Measurements from ENCODE around the gene OR4K14. TPM values are rescaled to one million over a fixed set of nuclear protein-coding genes. Genes with fewer than 3 reads are reported as not detected.
"Not testable (repeated sequence)": the region's sequence is repeated elsewhere in the genome, so short reads cannot be mapped to it uniquely, and the experiment has no call there.

Gene OR4K14
- total RNA-seq, 4 donors from 2014 or later: not detected

GRCh38 chr14:19974844-19975243 is 44.3 kb downstream of the OR4K14 start:
- H3K27me3 ChIP-seq: no peaks in the 10 kb centered on the region
- no peak overlapping the region for H3K27ac ChIP-seq
- TF ChIP-seq EP300 (IDR thresholded peaks at IDR 0.05; ENCODE audit: low read depth) (no peak), POLR2A (IDR thresholded peaks at IDR 0.05) (no peak), CTCF (IDR thresholded peaks at IDR 0.05) (no peak), POLR2AphosphoS5 (IDR thresholded peaks at IDR 0.05) (no peak)
- no peak overlapping the region for H3K4me3 ChIP-seq
- H3K4me1 ChIP-seq: no peaks in the 10 kb centered on the region
- DNase-seq: no peak
- intact Hi-C loops (cut with DNase I; ENCODE audit: low total_unique reads): no loop called here
- WGBS, 2 donors (ENCODE audit: low coverage in 1 of 2): 73 to 79% methylated on average over 1 of the region's 1 CpG
- no peaks in the 10 kb centered on the region for H3K9me3 ChIP-seq
- H3K36me3 ChIP-seq: no peaks in the 10 kb centered on the region
- in situ Hi-C loops (cut with MboI; ENCODE audit: low pct_ligation_motif_present in 1 of 4, low pct_unique_long_range_greater_than_20kb in 1 of 4, low sequenced_read_pairs in 3 of 4): no loop called here

GRCh38 chr14:19969735-19970134 is 49.4 kb downstream of the OR4K14 start:
- H3K4me3 ChIP-seq; DNase-seq; H3K4me1 ChIP-seq; H3K9me3 ChIP-seq; H3K27me3 ChIP-seq; intact Hi-C loops (cut with DNase I; ENCODE audit: low total_unique reads); H3K36me3 ChIP-seq; in situ Hi-C loops (cut with MboI; ENCODE audit: low pct_ligation_motif_present in 1 of 4, low pct_unique_long_range_greater_than_20kb in 1 of 4, low sequenced_read_pairs in 3 of 4); H3K27ac ChIP-seq: not testable (repeated sequence)
- 25 to 78% methylated on average over 2 of the region's 2 CpGs for WGBS, 2 donors (ENCODE audit: low coverage in 1 of 2)

Other genes with a start within 250 kb of the OR4K14 start
- gene OR4M1, start 245.8 kb downstream of the OR4K14 start, total RNA-seq: not detected
- not detected for gene OR4N2, start 215.5 kb downstream of the OR4K14 start, total RNA-seq
- not detected for gene OR4K2, start 144.2 kb downstream of the OR4K14 start, total RNA-seq
- not detected for gene OR4K5, start 98.7 kb downstream of the OR4K14 start, total RNA-seq
- gene OR4K1, start 88.4 kb downstream of the OR4K14 start, total RNA-seq: not detected
- gene OR4K15, start 43.7 kb downstream of the OR4K14 start, total RNA-seq: not detected
- gene OR4Q2, start 17.1 kb downstream of the OR4K14 start, total RNA-seq: not detected
- not detected for gene OR4K13, start 16.7 kb upstream of the OR4K14 start, total RNA-seq
- gene OR4L1, start 40.7 kb upstream of the OR4K14 start, total RNA-seq: not detected
- gene OR4K17, start 91.4 kb upstream of the OR4K14 start, total RNA-seq: not detected
- not detected for gene OR4N5, start 119.5 kb upstream of the OR4K14 start, total RNA-seq
- gene OR11G2, start 171.6 kb upstream of the OR4K14 start, total RNA-seq: not detected
- gene OR11H6, start 204.4 kb upstream of the OR4K14 start, total RNA-seq: not detected
- gene OR11H7, start 209.7 kb upstream of the OR4K14 start, total RNA-seq: not detected
- not detected for gene OR11H4, start 220.0 kb upstream of the OR4K14 start, total RNA-seq